ENCODE data around the gene RAD50.

Gene RAD50

DNA sequence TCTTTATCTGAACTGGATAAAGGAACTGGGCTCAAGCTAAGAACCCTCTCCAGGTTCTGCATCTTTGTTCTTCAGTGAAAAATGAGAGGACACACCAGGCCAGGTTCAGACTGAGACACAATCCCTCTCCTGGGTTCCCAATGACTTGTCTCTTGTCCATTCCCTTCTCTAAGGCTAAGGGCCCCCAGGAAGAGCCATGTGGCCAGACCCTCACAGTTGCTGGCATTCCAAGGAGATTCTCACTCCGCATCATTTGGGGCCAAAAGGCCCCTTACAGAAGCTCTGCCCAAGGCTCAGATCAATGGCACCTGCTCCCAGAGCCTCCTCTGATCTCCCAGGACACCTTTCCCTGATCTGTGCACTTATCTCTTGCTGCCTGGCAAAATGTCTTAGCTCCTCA lies 122.0 kb downstream of the RAD50 start:
- Histone ChIP-seq H3K27ac (ENCODE audit: low read depth, low read length) (no peak overlapping the region), H3K4me3 (ENCODE audit: low read depth, low read length) (no peak overlapping the region), H2AFZ (ENCODE audit: low read length, unreplicated experiment) (no peak overlapping the region), H3K4me1 (ENCODE audit: control insufficient read depth, insufficient read depth, low read length, unreplicated experiment) (peaks cover 31% of the 10 kb centered on the region), H3K27me3 (ENCODE audit: insufficient read depth, low read length) (no peaks in the 10 kb centered on the region), H3K79me2 (ENCODE audit: control insufficient read depth, insufficient read depth, low read length, unreplicated experiment) (no peaks in the 10 kb centered on the region), H3K36me3 (ENCODE audit: insufficient read depth, low read length) (no peaks in the 10 kb centered on the region)

DNA sequence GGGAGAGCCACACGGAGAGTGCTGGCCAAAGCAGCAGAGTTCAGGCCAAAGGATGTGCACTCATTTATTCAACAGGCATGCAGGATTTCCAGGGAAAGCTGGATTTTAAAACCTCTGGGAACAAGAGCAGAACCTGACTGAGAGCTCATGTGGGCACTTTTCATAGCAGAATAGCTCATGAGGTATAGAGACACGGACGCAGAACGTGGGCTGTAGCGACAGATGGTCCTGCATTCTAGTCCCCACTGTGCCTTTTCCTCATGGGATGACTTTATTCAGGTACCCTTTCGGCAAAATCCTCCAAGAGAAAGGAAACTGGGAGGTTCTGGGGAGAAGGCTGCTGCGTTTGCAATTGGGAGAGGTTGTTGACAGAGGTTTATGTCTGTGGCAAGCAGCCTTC lies 122.4 kb downstream of the RAD50 start:
- Histone ChIP-seq H3K27ac (ENCODE audit: low read depth, low read length) (no peak overlapping the region), H3K27me3 (ENCODE audit: insufficient read depth, low read length) (no peaks in the 10 kb centered on the region), H3K79me2 (ENCODE audit: control insufficient read depth, insufficient read depth, low read length, unreplicated experiment) (no peaks in the 10 kb centered on the region), H3K4me1 (ENCODE audit: control insufficient read depth, insufficient read depth, low read length, unreplicated experiment) (peaks cover 28% of the 10 kb centered on the region), H3K4me3 (ENCODE audit: low read depth, low read length) (no peak overlapping the region), H2AFZ (ENCODE audit: low read length, unreplicated experiment) (no peak overlapping the region), H3K36me3 (ENCODE audit: insufficient read depth, low read length) (no peaks in the 10 kb centered on the region)

DNA sequence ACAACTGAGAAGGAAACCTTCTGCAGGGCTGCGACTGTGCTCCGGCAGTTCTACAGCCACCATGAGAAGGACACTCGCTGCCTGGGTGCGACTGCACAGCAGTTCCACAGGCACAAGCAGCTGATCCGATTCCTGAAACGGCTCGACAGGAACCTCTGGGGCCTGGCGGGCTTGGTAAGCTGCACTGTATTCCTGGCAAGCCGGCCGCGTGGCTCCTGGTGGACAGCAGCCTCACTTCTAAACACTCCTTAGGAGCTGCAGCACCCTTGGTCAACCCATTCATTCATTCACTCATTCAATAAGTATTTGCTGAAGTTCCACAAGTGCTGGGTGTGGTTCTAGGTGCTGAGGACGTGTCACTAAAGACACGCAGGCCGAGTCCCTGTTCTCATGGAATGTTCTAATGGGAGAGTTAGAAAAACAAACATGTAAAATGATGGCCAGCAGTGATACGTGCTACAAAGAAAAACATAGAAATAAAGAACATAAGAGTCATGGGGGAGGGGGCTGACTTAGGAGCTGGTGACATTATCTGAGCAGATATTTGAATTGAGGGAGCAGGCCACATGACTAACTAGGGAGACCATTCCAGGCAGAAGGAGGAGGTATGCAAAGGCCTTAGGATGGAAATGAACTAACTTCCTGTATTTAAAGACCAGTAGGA lies 123.1 kb downstream of the RAD50 start:
- H3K4me3 ChIP-seq (ENCODE audit: low read depth, low read length) = no peak overlapping the region
- H3K27ac ChIP-seq (ENCODE audit: low read depth, low read length) = no peak overlapping the region
- no peaks in the 10 kb centered on the region for H3K27me3 ChIP-seq (ENCODE audit: insufficient read depth, low read length)
- H3K36me3 ChIP-seq (ENCODE audit: insufficient read depth, low read length) = no peaks in the 10 kb centered on the region
- no peaks in the 10 kb centered on the region for H3K79me2 ChIP-seq (ENCODE audit: control insufficient read depth, insufficient read depth, low read length, unreplicated experiment)
- peaks cover 23% of the 10 kb centered on the region for H3K4me1 ChIP-seq (ENCODE audit: control insufficient read depth, insufficient read depth, low read length, unreplicated experiment)
- H2AFZ ChIP-seq (ENCODE audit: low read length, unreplicated experiment) = no peak overlapping the region

DNA sequence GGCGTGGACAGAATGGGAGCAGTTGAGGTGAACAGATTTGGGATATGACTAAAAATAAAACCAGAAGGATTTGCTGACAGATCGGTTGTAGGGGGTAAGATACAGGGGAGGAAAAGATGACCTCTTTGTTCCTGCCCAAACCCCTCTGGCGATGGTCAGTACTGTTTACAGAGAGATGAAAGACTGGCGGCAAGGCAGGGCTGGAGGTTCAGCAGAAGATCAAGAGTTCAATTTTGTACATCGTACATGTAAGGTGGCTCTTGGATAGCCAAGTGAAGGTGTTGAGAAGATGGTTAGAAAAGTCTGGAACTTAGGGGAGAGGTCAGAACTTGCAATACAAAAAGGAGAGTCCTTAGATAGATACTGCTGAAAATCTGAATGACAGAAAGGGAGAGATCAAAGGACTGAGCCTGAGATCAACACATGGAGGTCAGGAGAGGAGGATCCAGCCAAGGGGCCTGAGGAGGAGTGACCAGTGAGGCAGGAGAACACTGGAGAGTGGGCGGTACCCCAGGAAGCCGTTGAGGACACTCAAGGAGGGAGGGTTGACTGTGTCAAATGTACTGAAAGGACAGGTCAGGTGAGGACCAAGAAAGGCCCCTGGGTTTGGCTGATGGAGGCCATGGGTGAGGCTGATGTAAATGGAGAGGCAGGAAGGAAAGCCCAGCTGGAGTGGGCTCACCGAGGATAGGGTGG lies 124.2 kb downstream of the RAD50 start:
- Histone ChIP-seq H3K27me3 (ENCODE audit: insufficient read depth, low read length) (no peaks in the 10 kb centered on the region), H3K79me2 (ENCODE audit: control insufficient read depth, insufficient read depth, low read length, unreplicated experiment) (no peaks in the 10 kb centered on the region), H3K36me3 (ENCODE audit: insufficient read depth, low read length) (no peaks in the 10 kb centered on the region), H2AFZ (ENCODE audit: low read length, unreplicated experiment) (no peak overlapping the region), H3K27ac (ENCODE audit: low read depth, low read length) (no peak overlapping the region), H3K4me3 (ENCODE audit: low read depth, low read length) (no peak overlapping the region), H3K4me1 (ENCODE audit: control insufficient read depth, insufficient read depth, low read length, unreplicated experiment) (peaks cover 18% of the 10 kb centered on the region)

DNA sequence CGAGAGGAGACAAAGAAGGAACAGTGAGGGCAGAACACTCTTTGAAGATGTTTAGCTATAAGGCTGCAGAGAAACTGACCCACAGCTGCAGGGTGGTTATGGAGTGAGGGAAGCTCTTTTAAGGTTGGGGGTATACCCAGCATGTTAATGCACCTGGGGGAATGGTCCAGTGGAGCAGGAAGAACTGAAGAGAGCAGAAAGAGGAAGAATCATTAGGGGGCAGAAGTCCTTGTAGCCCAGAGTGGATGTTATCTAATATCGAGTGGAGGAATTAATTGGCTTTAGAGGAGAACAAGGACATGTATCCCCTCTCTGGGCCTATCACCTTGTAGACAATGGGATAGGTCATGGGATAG lies 124.7 kb downstream of the RAD50 start:
- Histone ChIP-seq H3K36me3 (ENCODE audit: insufficient read depth, low read length) (no peaks in the 10 kb centered on the region), H3K27me3 (ENCODE audit: insufficient read depth, low read length) (no peaks in the 10 kb centered on the region), H3K4me3 (ENCODE audit: low read depth, low read length) (no peak overlapping the region), H2AFZ (ENCODE audit: low read length, unreplicated experiment) (no peak overlapping the region), H3K79me2 (ENCODE audit: control insufficient read depth, insufficient read depth, low read length, unreplicated experiment) (no peaks in the 10 kb centered on the region), H3K4me1 (ENCODE audit: control insufficient read depth, insufficient read depth, low read length, unreplicated experiment) (peaks cover 18% of the 10 kb centered on the region), H3K27ac (ENCODE audit: low read depth, low read length) (no peak overlapping the region)

DNA sequence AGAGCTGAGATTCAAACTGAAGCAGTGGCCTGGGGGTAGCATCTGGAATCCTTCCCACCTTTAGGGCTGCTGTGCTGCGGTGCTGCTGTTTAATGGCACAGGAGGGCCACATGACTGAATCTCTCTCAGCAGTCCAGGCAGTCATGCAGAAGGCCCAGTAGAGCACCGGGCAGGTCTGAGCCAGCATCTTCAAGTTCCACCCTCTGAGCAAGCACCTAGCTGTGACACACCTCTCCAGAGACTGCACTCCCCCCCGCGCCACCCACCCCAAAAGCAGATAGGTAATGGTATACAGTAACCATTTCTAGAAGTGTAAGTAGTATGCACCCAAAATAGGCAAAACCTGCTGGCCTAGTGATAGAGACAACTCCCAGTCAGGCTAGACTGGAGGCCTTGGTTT lies 125.2 kb downstream of the RAD50 start:
- peaks cover 13% of the 10 kb centered on the region for H3K4me1 ChIP-seq (ENCODE audit: control insufficient read depth, insufficient read depth, low read length, unreplicated experiment)
- no peak overlapping the region for H3K27ac ChIP-seq (ENCODE audit: low read depth, low read length)
- H3K79me2 ChIP-seq (ENCODE audit: control insufficient read depth, insufficient read depth, low read length, unreplicated experiment) = no peaks in the 10 kb centered on the region
- H2AFZ ChIP-seq (ENCODE audit: low read length, unreplicated experiment) = no peak overlapping the region
- no peak overlapping the region for H3K4me3 ChIP-seq (ENCODE audit: low read depth, low read length)
- no peaks in the 10 kb centered on the region for H3K36me3 ChIP-seq (ENCODE audit: insufficient read depth, low read length)
- H3K27me3 ChIP-seq (ENCODE audit: insufficient read depth, low read length) = no peaks in the 10 kb centered on the region

DNA sequence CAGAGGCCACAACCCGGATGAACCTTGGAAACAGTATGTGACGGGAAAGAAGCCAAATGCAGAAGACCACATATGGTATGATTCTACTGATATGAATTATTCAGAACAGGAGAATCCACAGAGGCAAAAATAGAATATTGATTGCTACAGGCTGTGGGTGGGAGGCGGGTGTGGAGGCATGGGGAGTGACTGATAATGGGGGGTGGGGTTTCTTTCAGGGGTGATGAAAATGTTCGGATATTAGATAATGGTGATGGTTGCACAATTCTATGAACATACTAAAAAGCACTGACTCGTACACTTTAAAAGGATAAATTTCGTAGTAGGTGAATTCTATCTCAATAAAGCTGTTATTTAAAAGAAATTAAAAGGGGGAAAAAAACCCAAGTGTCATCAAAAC lies 127.7 kb downstream of the RAD50 start:
- Histone ChIP-seq H2AFZ (ENCODE audit: low read length, unreplicated experiment) (no peak overlapping the region), H3K36me3 (ENCODE audit: insufficient read depth, low read length) (no peaks in the 10 kb centered on the region), H3K27ac (ENCODE audit: low read depth, low read length) (no peak overlapping the region), H3K4me3 (ENCODE audit: low read depth, low read length) (no peak overlapping the region), H3K27me3 (ENCODE audit: insufficient read depth, low read length) (no peaks in the 10 kb centered on the region), H3K4me1 (ENCODE audit: control insufficient read depth, insufficient read depth, low read length, unreplicated experiment) (peaks cover 10% of the 10 kb centered on the region), H3K79me2 (ENCODE audit: control insufficient read depth, insufficient read depth, low read length, unreplicated experiment) (no peaks in the 10 kb centered on the region)

DNA sequence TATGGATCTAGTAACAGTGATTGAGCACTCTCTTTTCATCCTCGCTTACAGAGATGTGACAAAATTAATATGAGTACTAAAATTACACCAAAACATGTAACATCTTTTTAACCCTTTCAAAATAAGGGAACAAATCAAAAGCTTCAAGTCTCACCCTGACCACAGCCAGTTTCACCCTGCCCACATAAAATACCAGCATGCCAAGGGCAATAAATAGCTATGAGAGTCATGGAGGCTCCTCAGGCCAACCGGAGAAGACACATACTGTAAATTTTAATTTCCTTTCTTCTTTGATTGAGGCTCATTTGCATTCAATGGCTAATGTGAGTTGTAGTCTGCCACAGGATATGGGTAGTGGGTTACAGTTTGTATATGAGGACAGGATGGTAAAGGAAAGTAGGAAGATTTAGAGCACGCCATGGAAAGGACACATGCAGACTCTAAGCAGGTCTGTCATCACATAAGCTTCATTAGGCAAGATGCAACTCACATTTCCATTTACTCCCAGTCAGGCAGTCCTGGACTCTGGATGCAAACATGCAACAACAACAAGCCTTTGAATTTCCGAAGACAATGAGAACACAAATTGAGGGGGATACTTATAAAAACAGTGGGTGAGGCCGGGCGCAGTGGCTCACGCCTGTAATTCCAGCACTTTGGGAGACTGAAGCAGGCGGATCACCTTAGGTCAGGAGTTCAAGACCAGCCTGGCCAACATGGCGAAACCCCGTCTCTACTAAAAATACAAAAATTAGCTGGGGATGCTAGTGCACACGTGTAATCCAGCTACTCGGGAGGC lies 128.3 kb downstream of the RAD50 start:
- H3K27me3 ChIP-seq (ENCODE audit: insufficient read depth, low read length) = no peaks in the 10 kb centered on the region
- H3K36me3 ChIP-seq (ENCODE audit: insufficient read depth, low read length) = no peaks in the 10 kb centered on the region
- no peak overlapping the region for H2AFZ ChIP-seq (ENCODE audit: low read length, unreplicated experiment)
- no peaks in the 10 kb centered on the region for H3K79me2 ChIP-seq (ENCODE audit: control insufficient read depth, insufficient read depth, low read length, unreplicated experiment)
- H3K4me1 ChIP-seq (ENCODE audit: control insufficient read depth, insufficient read depth, low read length, unreplicated experiment) = peaks cover 9% of the 10 kb centered on the region
- no peak overlapping the region for H3K4me3 ChIP-seq (ENCODE audit: low read depth, low read length)
- H3K27ac ChIP-seq (ENCODE audit: low read depth, low read length) = no peak overlapping the region

DNA sequence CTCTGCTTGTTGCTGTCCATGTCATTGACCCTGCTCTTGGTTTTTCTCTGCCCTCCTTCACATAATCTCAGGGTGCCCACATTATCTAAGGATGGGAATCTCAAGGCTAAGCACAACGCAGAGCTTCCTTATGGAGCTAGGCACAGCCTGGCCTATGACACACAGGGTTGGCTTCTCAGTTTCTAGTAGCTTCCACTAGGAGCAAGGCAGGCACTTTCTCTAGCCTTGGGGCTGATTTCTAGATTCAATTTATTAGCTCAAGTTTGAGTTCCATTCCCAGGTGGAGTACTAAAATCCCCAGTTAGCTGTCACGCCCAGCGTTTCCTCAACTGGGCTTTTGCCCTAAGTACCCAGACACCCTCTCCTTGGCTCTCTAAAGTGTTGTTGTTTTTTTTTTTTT lies 129.4 kb downstream of the RAD50 start:
- Histone ChIP-seq H3K27ac (ENCODE audit: low read depth, low read length) (no peak overlapping the region), H3K4me1 (ENCODE audit: control insufficient read depth, insufficient read depth, low read length, unreplicated experiment) (peaks cover 6% of the 10 kb centered on the region), H3K36me3 (ENCODE audit: insufficient read depth, low read length) (no peaks in the 10 kb centered on the region)

DNA sequence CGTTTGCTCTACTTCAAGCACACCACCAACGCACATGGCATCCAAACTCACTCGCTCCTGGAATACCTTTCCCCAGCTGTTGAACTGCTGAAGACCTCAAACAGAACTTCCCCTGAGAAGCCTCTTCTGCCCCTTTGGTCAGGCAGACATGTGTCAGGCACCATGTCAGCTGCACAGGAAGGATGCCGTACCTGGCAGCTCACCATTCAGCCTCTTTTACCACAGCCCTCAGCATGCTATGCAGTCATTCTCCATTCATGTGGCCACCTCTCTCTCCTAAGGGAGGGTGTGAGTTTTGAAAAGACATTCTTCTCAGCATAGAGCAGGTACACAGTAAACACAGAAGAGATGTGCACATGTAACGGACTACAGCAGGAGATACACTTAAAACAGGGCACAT lies 131.2 kb downstream of the RAD50 start:
- H3K36me3 ChIP-seq (ENCODE audit: insufficient read depth, low read length) = no peaks in the 10 kb centered on the region
- H3K27me3 ChIP-seq (ENCODE audit: insufficient read depth, low read length) = no peaks in the 10 kb centered on the region
- H3K4me3 ChIP-seq (ENCODE audit: low read depth, low read length) = no peak overlapping the region
- H3K27ac ChIP-seq (ENCODE audit: low read depth, low read length) = no peak overlapping the region
- no peak overlapping the region for H2AFZ ChIP-seq (ENCODE audit: low read length, unreplicated experiment)
- no peaks in the 10 kb centered on the region for H3K79me2 ChIP-seq (ENCODE audit: control insufficient read depth, insufficient read depth, low read length, unreplicated experiment)
- peaks cover 6% of the 10 kb centered on the region for H3K4me1 ChIP-seq (ENCODE audit: control insufficient read depth, insufficient read depth, low read length, unreplicated experiment)

More for the DNA sequence above, 129.4 kb downstream of the RAD50 start:
- H2AFZ ChIP-seq (ENCODE audit: low read length, unreplicated experiment) = no peak overlapping the region
- no peaks in the 10 kb centered on the region for H3K27me3 ChIP-seq (ENCODE audit: insufficient read depth, low read length)
- H3K79me2 ChIP-seq (ENCODE audit: control insufficient read depth, insufficient read depth, low read length, unreplicated experiment) = no peaks in the 10 kb centered on the region
- H3K4me3 ChIP-seq (ENCODE audit: low read depth, low read length) = no peak overlapping the region
